PC-3 (cell line): Measurements from ENCODE around the gene AFDN. TPM values are rescaled to one million over a fixed set of nuclear protein-coding genes. Genes with fewer than 3 reads are reported as not detected.

Experiments used
- ATAC-seq: fragments of 200-7000 bp; cut with Tn5 transposase; 2 replicates; pipeline ENCODE4 v1.9.1; 2020; ENCODE audit warnings: mild to moderate bottlenecking, moderate library complexity
- BruUV-seq: library from RNA; stranded (reverse); fragments of 400-500 nt; replicated peaks from 2 replicates; lab custom pipeline; 2021; lab: Mats Ljungman, UMichigan
- CTCF ChIA-PET: fragments of 300-600 bp; sonication (Branson Sonifier 250); formaldehyde crosslinking; loops from one replicate; lab custom pipeline; 2022; ENCODE audit warnings: antibody characterized with exemption; lab: Charles Lee
- POLR2A ChIA-PET: fragments of 300-600 bp; sonication (Branson Sonifier 250); formaldehyde crosslinking; loops from one replicate; lab custom pipeline; 2022; ENCODE audit warnings: antibody characterized with exemption; ENCODE audit not compliant: unreplicated experiment; lab: Charles Lee
- DNase-seq: peaks from one replicate; pipeline ENCODE4 v3.0.0-alpha.2; 2015
- H2AFZ ChIP-seq: fragments of 300-600 bp; sonication (generic); 2 replicates; pipeline ENCODE4 v1.6.0; 2016; ENCODE audit warnings: antibody characterized with exemption, low read length
- H3F3A ChIP-seq: fragments of 300-600 bp; sonication (generic); one replicate; pipeline ENCODE4 v1.6.0; 2017; ENCODE audit warnings: antibody characterized with exemption, low read length, control low read depth, mild to moderate bottlenecking; ENCODE audit not compliant: unreplicated experiment
- H3K27ac ChIP-seq: fragments of 300-600 bp; sonication (generic); 2 replicates; pipeline ENCODE4 v1.5.1; 2016; ENCODE audit warnings: mild to moderate bottlenecking, low read length
- H3K27me3 ChIP-seq: fragments of 300-600 bp; sonication (generic); 2 replicates; pipeline ENCODE4 v1.6.1; 2016; ENCODE audit warnings: low read length, mixed read lengths
- H3K36me3 ChIP-seq: fragments of 300-600 bp; sonication (generic); 2 replicates; pipeline ENCODE4 v1.6.1; 2016; ENCODE audit warnings: low read depth, mixed run types, low read length, mixed read lengths
- H3K4me1 ChIP-seq: fragments of 300-600 bp; sonication (generic); 2 replicates; pipeline ENCODE4 v1.5.1; 2016; ENCODE audit warnings: low read length; ENCODE audit not compliant: insufficient read depth
- H3K4me2 ChIP-seq: fragments of 300-600 bp; sonication (generic); 2 replicates; pipeline ENCODE4 v1.6.0; 2016; ENCODE audit warnings: low read length
- H3K4me3 ChIP-seq: fragments of 300-600 bp; sonication (generic); 2 replicates; pipeline ENCODE4 v1.5.1; 2016; ENCODE audit warnings: mild to moderate bottlenecking, low read length, mixed read lengths
- H3K79me2 ChIP-seq: fragments of 300-600 bp; sonication (generic); 2 replicates; pipeline ENCODE4 v1.6.1; 2017; ENCODE audit warnings: low read length, mixed read lengths
- H3K9ac ChIP-seq: fragments of 300-600 bp; sonication (generic); 2 replicates; pipeline ENCODE4 v1.6.0; 2016; ENCODE audit warnings: mild to moderate bottlenecking, low read length
- H3K9me2 ChIP-seq: fragments of 300-600 bp; sonication (generic); replicated peaks from 2 replicates; pipeline ENCODE4 v1.6.1; 2016; ENCODE audit warnings: mixed run types, low read length, mixed read lengths
- H3K9me3 ChIP-seq: fragments of 300-600 bp; sonication (generic); 2 replicates; pipeline ENCODE4 v1.6.1; 2016; ENCODE audit warnings: low read length, mixed read lengths
- H4K20me1 ChIP-seq: fragments of 300-600 bp; sonication (generic); 2 replicates; pipeline ENCODE4 v1.6.1; 2016; ENCODE audit warnings: low read length, mixed read lengths
- EZH2 ChIP-seq: fragments of 300-600 bp; sonication (generic); IDR thresholded peaks from one replicate; pipeline ENCODE4 v1.6.1; 2017; ENCODE audit warnings: antibody characterized with exemption, mild to moderate bottlenecking, low read length; ENCODE audit not compliant: unreplicated experiment
- EZH2phosphoT487 ChIP-seq: fragments of 300-600 bp; sonication (generic); IDR thresholded peaks from 2 replicates; pipeline ENCODE4 v1.6.1; 2018; ENCODE audit warnings: mild to moderate bottlenecking, antibody characterized with exemption, low read length, borderline replicate concordance
- intact Hi-C: fragments of 100-400 bp; cut with micrococcal nuclease; formaldehyde crosslinking; loops from 2 replicates; pipeline ENCODE4 v1.9.0; 2023
- total RNA-seq: library from RNA; depleted of rRNA; stranded (reverse); fragments of >200 nt; gene quantifications from 2 replicates; pipeline ENCODE4 v1.2.3, GENCODE V29; 2014
- TF ChIP-seq, protein P1 (sequence below): fragments of 300-600 bp; sonication (generic); conservative IDR thresholded peaks from 2 replicates; pipeline ENCODE4 v1.5.1; 2017; ENCODE audit warnings: antibody characterized with exemption, low read depth, mild to moderate bottlenecking, low read length

AFDN gene
- total RNA-seq, 1 experiment from 2014 or later: 37.1 TPM

DNA sequence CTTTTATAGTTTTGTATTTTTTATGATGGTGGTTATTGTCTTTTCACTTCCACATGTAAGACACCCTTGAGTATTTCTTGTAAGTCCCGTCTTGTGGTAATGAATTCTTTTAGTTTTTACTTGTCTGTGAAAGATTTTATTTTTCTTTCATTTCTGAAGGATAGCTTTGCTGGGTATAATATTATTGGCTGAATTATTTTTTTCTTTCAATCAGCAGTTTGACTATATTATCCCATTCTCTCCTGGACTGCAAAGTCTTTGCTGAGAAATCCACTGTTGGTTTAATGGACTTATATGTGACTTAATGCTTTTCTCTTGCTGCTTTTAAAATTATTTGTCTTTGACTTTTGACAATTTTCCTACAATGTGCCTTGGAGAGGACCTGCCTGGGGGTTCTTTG is 184.6 kb downstream of the AFDN start:
- no peak for ATAC-seq
- TF ChIP-seq, protein P1, sequence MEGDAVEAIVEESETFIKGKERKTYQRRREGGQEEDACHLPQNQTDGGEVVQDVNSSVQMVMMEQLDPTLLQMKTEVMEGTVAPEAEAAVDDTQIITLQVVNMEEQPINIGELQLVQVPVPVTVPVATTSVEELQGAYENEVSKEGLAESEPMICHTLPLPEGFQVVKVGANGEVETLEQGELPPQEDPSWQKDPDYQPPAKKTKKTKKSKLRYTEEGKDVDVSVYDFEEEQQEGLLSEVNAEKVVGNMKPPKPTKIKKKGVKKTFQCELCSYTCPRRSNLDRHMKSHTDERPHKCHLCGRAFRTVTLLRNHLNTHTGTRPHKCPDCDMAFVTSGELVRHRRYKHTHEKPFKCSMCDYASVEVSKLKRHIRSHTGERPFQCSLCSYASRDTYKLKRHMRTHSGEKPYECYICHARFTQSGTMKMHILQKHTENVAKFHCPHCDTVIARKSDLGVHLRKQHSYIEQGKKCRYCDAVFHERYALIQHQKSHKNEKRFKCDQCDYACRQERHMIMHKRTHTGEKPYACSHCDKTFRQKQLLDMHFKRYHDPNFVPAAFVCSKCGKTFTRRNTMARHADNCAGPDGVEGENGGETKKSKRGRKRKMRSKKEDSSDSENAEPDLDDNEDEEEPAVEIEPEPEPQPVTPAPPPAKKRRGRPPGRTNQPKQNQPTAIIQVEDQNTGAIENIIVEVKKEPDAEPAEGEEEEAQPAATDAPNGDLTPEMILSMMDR: no peak
- TF ChIP-seq EZH2 (no peak), EZH2phosphoT487 (no peak)
- BruUV-seq: no TSS peak
- H3K4me3 ChIP-seq: no peak overlapping the region
- no peaks in the 10 kb centered on the region for H4K20me1 ChIP-seq
- no peak overlapping the region for H3K4me2 ChIP-seq
- ChIA-PET CTCF (interaction anchor here (0.7 kb wide), 1 partner anchor 721 kb away, joined by 3 read pairs; no protein-coding TSS in a partner anchor), POLR2A (no interaction called here)
- no peaks in the 10 kb centered on the region for H3F3A ChIP-seq
- H3K36me3 ChIP-seq: no peaks in the 10 kb centered on the region
- H3K9ac ChIP-seq: no peak overlapping the region
- no peaks in the 10 kb centered on the region for H3K27me3 ChIP-seq
- no peak overlapping the region for H3K27ac ChIP-seq
- intact Hi-C loops: no loop called here
- H3K9me3 ChIP-seq: no peaks in the 10 kb centered on the region
- no peak for DNase-seq
- no peak overlapping the region for H2AFZ ChIP-seq
- peaks cover 13% of the 10 kb centered on the region for H3K4me1 ChIP-seq
- H3K79me2 ChIP-seq: no peaks in the 10 kb centered on the region
- no peaks in the 10 kb centered on the region for H3K9me2 ChIP-seq

DNA sequence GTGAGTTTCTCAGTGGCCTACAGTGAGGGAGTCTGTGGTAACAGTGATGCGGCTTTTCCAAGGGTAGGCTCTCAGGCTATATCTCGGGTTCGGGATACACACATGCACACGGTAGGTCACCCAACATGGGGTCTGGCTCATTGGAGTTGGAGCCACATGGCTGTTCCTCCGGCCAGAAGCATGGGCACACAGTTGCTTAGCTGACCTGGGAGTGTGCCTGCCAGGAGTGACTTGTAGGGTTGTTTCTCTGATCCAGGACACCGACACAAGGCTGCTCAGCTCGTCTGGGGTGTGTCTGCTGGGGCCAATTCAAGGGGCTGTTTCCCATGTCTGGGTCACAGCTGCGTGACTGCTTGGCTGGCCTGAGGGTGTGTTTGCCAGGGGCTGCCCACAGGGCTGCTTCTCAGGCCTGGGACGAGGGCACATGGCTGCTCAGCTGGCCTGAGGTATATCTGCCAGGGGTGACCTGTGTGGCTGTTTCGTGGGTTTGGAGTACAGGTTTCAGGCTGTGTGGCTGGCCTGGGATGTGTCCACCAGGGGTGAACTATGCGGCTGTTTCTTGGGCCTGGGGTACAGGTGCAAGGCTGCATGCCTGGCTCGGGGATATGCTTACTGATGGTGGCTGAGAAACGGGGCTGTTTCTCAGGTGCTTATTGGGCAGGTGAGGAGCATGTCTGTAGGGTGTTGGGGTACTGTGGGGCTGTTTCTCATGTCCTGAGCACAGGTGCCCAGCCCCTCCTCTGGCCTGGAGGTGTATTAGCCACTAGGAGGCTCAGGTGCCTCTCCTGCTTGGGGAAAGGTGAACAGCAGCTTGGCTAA is 185.9 kb downstream of the AFDN start:
- ChIA-PET POLR2A (no interaction called here), CTCF (no interaction called here)
- H3K4me3 ChIP-seq: no peak overlapping the region
- no peak overlapping the region for H3K27ac ChIP-seq
- TF ChIP-seq EZH2 (no peak), EZH2phosphoT487 (no peak)
- TF ChIP-seq, protein P1: no peak
- intact Hi-C loops: no loop called here
- BruUV-seq: no TSS peak
- H3K27me3 ChIP-seq: peaks cover 13% of the 10 kb centered on the region; the same call in 1 of the 2 replicates
- ATAC-seq (no peak), DNase-seq (no peak)
- no peaks in the 10 kb centered on the region for H4K20me1 ChIP-seq
- no peaks in the 10 kb centered on the region for H3K79me2 ChIP-seq
- no peak overlapping the region for H2AFZ ChIP-seq
- H3K4me1 ChIP-seq: 0 out of 2 replicates have a peak, but pooled peaks cover 6% of the 10 kb centered on the region
- no peaks in the 10 kb centered on the region for H3K36me3 ChIP-seq
- H3F3A ChIP-seq: no peaks in the 10 kb centered on the region
- H3K9me3 ChIP-seq: no peaks in the 10 kb centered on the region
- no peak overlapping the region for H3K4me2 ChIP-seq
- H3K9ac ChIP-seq: no peak overlapping the region
- H3K9me2 ChIP-seq: no peaks in the 10 kb centered on the region
